Spinal cord (tissue), 10 donors: Measurements from ENCODE around the gene TRPV4. TPM values are rescaled to one million over a fixed set of nuclear protein-coding genes. Genes with fewer than 3 reads are reported as not detected.

Source experiments
- DNase-seq, 6 donors: peaks; one replicate each; pipeline versions ENCODE4 v3.0.0 to v3.0.0-alpha.2; 2013 to 2015; ENCODE audit warnings: low spot score in 6 of 6, low read depth in 4 of 6
- H3K27ac ChIP-seq: one replicate; pipeline ENCODE4 v1.5.1; 2013; ENCODE audit warnings: low read depth, low read length, control low read depth
- H3K27me3 ChIP-seq: one replicate; pipeline ENCODE4 v1.6.1; 2013; ENCODE audit warnings: low read length; ENCODE audit not compliant: control insufficient read depth, insufficient read depth
- H3K36me3 ChIP-seq: one replicate; pipeline ENCODE4 v1.6.1; 2013; ENCODE audit warnings: low read length; ENCODE audit not compliant: control insufficient read depth, insufficient read depth
- H3K4me1 ChIP-seq: one replicate; pipeline ENCODE4 v1.6.1; 2013; ENCODE audit warnings: low read length; ENCODE audit not compliant: control insufficient read depth, insufficient read depth
- H3K4me3 ChIP-seq: one replicate; pipeline ENCODE4 v1.5.1; 2013; ENCODE audit warnings: low read depth, low read length, control low read depth
- H3K9me3 ChIP-seq: one replicate; pipeline ENCODE4 v1.6.1; 2013; ENCODE audit warnings: low read length; ENCODE audit not compliant: control insufficient read depth, insufficient read depth
- WGBS: methylation state at CpG from one replicate; pipeline ENCODE4 v1.1.5; 2013; ENCODE audit warnings: missing lambda C conversion rate; ENCODE audit not compliant: insufficient coverage; 5-methylcytosine and 5-hydroxymethylcytosine counted together
- polyA plus RNA-seq, 2 donors: library from polyadenylated mRNA; unstranded; fragments of 120-200 nt; gene quantifications; one replicate each; pipeline ENCODE4 v1.2.1, GENCODE V29; 2013; ENCODE audit not compliant: insufficient read length in 2 of 2
- total RNA-seq, 2 donors: library from RNA; depleted of rRNA in 1 of 2; stranded (reverse); fragments of 120-200 nt in 1 of 2; fragments of >200 nt in 1 of 2; gene quantifications; one replicate each; pipeline versions ENCODE4 v1.2.3 to v1.2.4, GENCODE V29; 2013 to 2014
- donor health status: healthy.

Gene TRPV4
- total and polyA plus RNA-seq, 4 donors: 0.50 to 3.8 (median 0.89) TPM

- no peaks in the 10 kb centered on the region for H3K27me3 ChIP-seq
- WGBS: 83% methylated on average over 4 of the region's 5 CpGs
- H3K36me3 ChIP-seq: no peaks in the 10 kb centered on the region
- DNase-seq: no peak
- no peak overlapping the region for H3K27ac ChIP-seq
- no peaks in the 10 kb centered on the region for H3K9me3 ChIP-seq
- H3K4me1 ChIP-seq: peaks cover 16% of the 10 kb centered on the region
- H3K4me3 ChIP-seq: no peak overlapping the region
Measured at GRCh38 chr12:109844091-109844490, 10.9 kb upstream of the TRPV4 start.

- DNase-seq: no peak
- 100% methylated on average over 2 of the region's 5 CpGs for WGBS
- H3K4me1 ChIP-seq: peaks cover 16% of the 10 kb centered on the region
- H3K27ac ChIP-seq: no peak overlapping the region
- no peaks in the 10 kb centered on the region for H3K36me3 ChIP-seq
- H3K27me3 ChIP-seq: no peaks in the 10 kb centered on the region
- H3K9me3 ChIP-seq: no peaks in the 10 kb centered on the region
- H3K4me3 ChIP-seq: no peak overlapping the region
Measured at GRCh38 chr12:109842021-109842420, 8.8 kb upstream of the TRPV4 start.

- WGBS: 80% methylated on average over 5 of the region's 9 CpGs
- DNase-seq: no peak
- no peak overlapping the region for H3K27ac ChIP-seq
Measured at GRCh38 chr12:109841356-109841755, 8.2 kb upstream of the TRPV4 start.

GRCh38 chr12:109840305-109841074, 7.3 kb upstream of the TRPV4 start:
- WGBS: 61% methylated on average over 6 of the region's 7 CpGs
- Histone ChIP-seq H3K4me1 (peaks cover 14% of the 10 kb centered on the region), H3K36me3 (no peaks in the 10 kb centered on the region), H3K9me3 (no peaks in the 10 kb centered on the region), H3K27ac (no peak overlapping the region), H3K4me3 (no peak overlapping the region), H3K27me3 (no peaks in the 10 kb centered on the region)
- no peak for DNase-seq

More at GRCh38 chr12:109841356-109841755, 8.2 kb upstream of the TRPV4 start:
- peaks cover 16% of the 10 kb centered on the region for H3K4me1 ChIP-seq
- no peak overlapping the region for H3K4me3 ChIP-seq
- H3K9me3 ChIP-seq: no peaks in the 10 kb centered on the region
- no peaks in the 10 kb centered on the region for H3K36me3 ChIP-seq
- no peaks in the 10 kb centered on the region for H3K27me3 ChIP-seq

GRCh38 chr12:109839444-109839843, 6.2 kb upstream of the TRPV4 start:
- H3K27ac ChIP-seq: no peak overlapping the region
- no peaks in the 10 kb centered on the region for H3K9me3 ChIP-seq
- no peaks in the 10 kb centered on the region for H3K36me3 ChIP-seq
- DNase-seq: no peak
- 70% methylated on average over 5 of the region's 6 CpGs for WGBS
- peaks cover 9% of the 10 kb centered on the region for H3K4me1 ChIP-seq
- H3K4me3 ChIP-seq: no peak overlapping the region
- peaks cover 3% of the 10 kb centered on the region for H3K27me3 ChIP-seq

- Histone ChIP-seq H3K27me3 (peaks cover 19% of the 10 kb centered on the region), H3K4me1 (peaks cover 19% of the 10 kb centered on the region), H3K9me3 (no peaks in the 10 kb centered on the region), H3K36me3 (no peaks in the 10 kb centered on the region), H3K4me3 (no peak overlapping the region), H3K27ac (no peak overlapping the region)
- no peak for DNase-seq
- 69% methylated on average over 2 of the region's 3 CpGs for WGBS
Measured at GRCh38 chr12:109836916-109837315, 3.7 kb upstream of the TRPV4 start.

GRCh38 chr12:109835827-109836226, 2.6 kb upstream of the TRPV4 start:
- no peak overlapping the region for H3K27ac ChIP-seq
- no peak overlapping the region for H3K4me3 ChIP-seq
- WGBS: 76% methylated on average over 2 of the region's 4 CpGs

GRCh38 chr12:109832541-109833306, 474 bp downstream of the TRPV4 start:
- WGBS: 15% methylated on average over 24 of the region's 31 CpGs
- H3K9me3 ChIP-seq: no peaks in the 10 kb centered on the region
- H3K27me3 ChIP-seq: peaks cover 27% of the 10 kb centered on the region
- no peak for DNase-seq
- H3K36me3 ChIP-seq: no peaks in the 10 kb centered on the region
- peaks cover 22% of the 10 kb centered on the region for H3K4me1 ChIP-seq
- H3K27ac ChIP-seq: no peak overlapping the region
- peak overlapping the region; percentile 38 for H3K4me3 ChIP-seq

More at GRCh38 chr12:109835827-109836226, 2.6 kb upstream of the TRPV4 start:
- DNase-seq: no peak
- Histone ChIP-seq H3K9me3 (no peaks in the 10 kb centered on the region), H3K27me3 (peaks cover 23% of the 10 kb centered on the region), H3K4me1 (peaks cover 19% of the 10 kb centered on the region), H3K36me3 (no peaks in the 10 kb centered on the region)

GRCh38 chr12:109831929-109832328, 1.3 kb downstream of the TRPV4 start:
- Histone ChIP-seq H3K36me3 (no peaks in the 10 kb centered on the region), H3K27me3 (peaks cover 27% of the 10 kb centered on the region), H3K9me3 (no peaks in the 10 kb centered on the region), H3K27ac (no peak overlapping the region), H3K4me3 (no peak overlapping the region), H3K4me1 (peaks cover 22% of the 10 kb centered on the region)
- DNase-seq: no peak
- 58% methylated on average over 9 of the region's 9 CpGs for WGBS
